Lung (tissue), 12 donors: Measurements from ENCODE around the gene HDAC4. TPM values are rescaled to one million over a fixed set of nuclear protein-coding genes. Genes with fewer than 3 reads are reported as not detected.

Experiments
- ATAC-seq: fragments of 200-7000 bp; cut with Tn5 transposase; one replicate; pipeline ENCODE4 v1.9.1; 2020; ENCODE audit warnings: moderate number of reproducible peaks; ENCODE audit not compliant: insufficient read depth, low FRiP score
- DNase-seq, 3 donors: peaks; one replicate each; pipeline ENCODE4 v3.0.0-alpha.2; 2013 to 2017
- H3K27ac ChIP-seq, 2 donors: one replicate each; pipeline ENCODE4 v1.5.1; 2013; ENCODE audit warnings: mild to moderate bottlenecking in 2 of 2, moderate library complexity in 2 of 2, control low read depth in 1 of 2, inconsistent platforms in 1 of 2, low read depth in 1 of 2, low read length in 1 of 2
- H3K27me3 ChIP-seq, 3 donors: one replicate each; pipeline ENCODE4 v1.5.1; 2013; ENCODE audit warnings: low read length in 2 of 3; ENCODE audit not compliant: control insufficient read depth in 3 of 3, insufficient read depth in 3 of 3
- H3K36me3 ChIP-seq, 4 donors: one replicate each; pipeline ENCODE4 v1.5.1; 2013; ENCODE audit warnings: low read length in 4 of 4, mild to moderate bottlenecking in 1 of 4, moderate library complexity in 1 of 4; ENCODE audit not compliant: control insufficient read depth in 4 of 4, insufficient read depth in 4 of 4
- H3K4me1 ChIP-seq, 5 donors: one replicate each; pipeline ENCODE4 v1.5.1; 2013; ENCODE audit warnings: low read length in 5 of 5, mild to moderate bottlenecking in 2 of 5, moderate library complexity in 1 of 5; ENCODE audit not compliant: control insufficient read depth in 5 of 5, insufficient read depth in 5 of 5
- H3K4me3 ChIP-seq: one replicate; pipeline ENCODE4 v1.5.1; 2013; ENCODE audit warnings: mild to moderate bottlenecking, control low read depth, moderate library complexity
- H3K9ac ChIP-seq, 2 donors: one replicate each; pipeline ENCODE4 v1.5.1; 2013; ENCODE audit warnings: low read length in 2 of 2, control low read depth in 1 of 2; ENCODE audit not compliant: insufficient read depth in 1 of 2
- H3K9me3 ChIP-seq, 4 donors: one replicate each; pipeline ENCODE4 v1.5.1; 2013; ENCODE audit warnings: low read length in 3 of 4, mild to moderate bottlenecking in 1 of 4, moderate library complexity in 1 of 4; ENCODE audit not compliant: control insufficient read depth in 4 of 4, insufficient read depth in 3 of 4
- WGBS, 2 donors: extraction: QIAGEN DNeasy Blood & Tissue Kit; methylation state at CpG; one replicate each; pipeline ENCODE4 v1.1.7; 2013; 5-methylcytosine and 5-hydroxymethylcytosine counted together
- polyA plus RNA-seq, 2 donors: library from polyadenylated mRNA; stranded (reverse); fragments of 200-250 nt; gene quantifications; one replicate each; pipeline ENCODE4 v1.2.1, GENCODE V29; 2013
- total RNA-seq, 2 donors: library from RNA; depleted of rRNA in 1 of 2; stranded (reverse); fragments of >200 nt in 1 of 2; gene quantifications; one replicate each; pipeline ENCODE4 v1.2.1, GENCODE V29; 2014 to 2021
- TF ChIP-seq, protein P1 (sequence below): IDR thresholded peaks from 2 replicates; pipeline ENCODE4 v1.5.1; 2012; ENCODE audit warnings: mild to moderate bottlenecking; ENCODE audit errors: control extremely low read depth, extremely low read depth
- donor health status: control.
- donor health status: control.
- donor health status: Bipolar disorder and iron deficiency.
- donor health status: healthy.
- donor health status: DM: yes; HTN: yes; CAD: no.

HDAC4 gene
- total and polyA plus RNA-seq, 4 donors, result 6.9 to 47.7 (median 20.7) TPM

DNA sequence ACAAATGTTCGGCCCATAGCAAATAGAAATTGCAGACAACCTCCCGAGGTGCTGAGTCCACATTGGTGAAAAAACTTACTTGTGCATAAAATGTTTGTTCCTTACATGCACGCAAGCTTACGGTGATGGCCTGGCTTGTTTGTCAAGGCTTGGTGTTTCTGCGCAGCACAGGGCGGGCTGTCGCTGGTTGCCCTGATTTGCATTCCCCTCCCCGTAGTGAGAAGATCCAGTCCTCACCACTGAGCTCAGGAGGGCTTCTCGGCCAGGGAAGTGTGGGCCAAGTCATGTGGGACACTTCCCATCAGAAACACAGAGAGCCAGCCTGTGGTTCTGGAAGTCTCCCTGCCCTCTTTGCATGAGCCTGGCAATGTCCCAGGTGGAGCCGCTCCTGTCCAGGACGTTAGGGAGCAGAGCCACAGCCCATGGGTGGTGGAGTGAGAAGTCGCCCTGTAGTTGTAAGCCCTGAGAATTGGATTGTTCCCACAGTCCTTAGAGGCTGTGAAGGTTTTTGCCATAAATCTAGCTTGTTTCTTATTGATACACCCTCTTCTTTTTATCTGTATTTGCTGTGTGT lies 400.2 kb downstream of the HDAC4 start:
- Histone ChIP-seq H3K4me1 (peaks cover 0 to 16% (median 7%) of the 10 kb centered on the region in 5 donors), H3K36me3 (no peaks in the 10 kb centered on the region), H3K9me3 (peaks cover 0 to 5% (median 2%) of the 10 kb centered on the region in 4 donors), H3K27me3 (no peaks in the 10 kb centered on the region), H3K9ac (no peak overlapping the region), H3K4me3 (no peak overlapping the region), H3K27ac (no peak overlapping the region)
- no peak for ATAC-seq
- no peak for DNase-seq
- 93 to 95% methylated on average over 12 of the region's 12 CpGs for WGBS, 2 donors
- TF ChIP-seq, protein P1, sequence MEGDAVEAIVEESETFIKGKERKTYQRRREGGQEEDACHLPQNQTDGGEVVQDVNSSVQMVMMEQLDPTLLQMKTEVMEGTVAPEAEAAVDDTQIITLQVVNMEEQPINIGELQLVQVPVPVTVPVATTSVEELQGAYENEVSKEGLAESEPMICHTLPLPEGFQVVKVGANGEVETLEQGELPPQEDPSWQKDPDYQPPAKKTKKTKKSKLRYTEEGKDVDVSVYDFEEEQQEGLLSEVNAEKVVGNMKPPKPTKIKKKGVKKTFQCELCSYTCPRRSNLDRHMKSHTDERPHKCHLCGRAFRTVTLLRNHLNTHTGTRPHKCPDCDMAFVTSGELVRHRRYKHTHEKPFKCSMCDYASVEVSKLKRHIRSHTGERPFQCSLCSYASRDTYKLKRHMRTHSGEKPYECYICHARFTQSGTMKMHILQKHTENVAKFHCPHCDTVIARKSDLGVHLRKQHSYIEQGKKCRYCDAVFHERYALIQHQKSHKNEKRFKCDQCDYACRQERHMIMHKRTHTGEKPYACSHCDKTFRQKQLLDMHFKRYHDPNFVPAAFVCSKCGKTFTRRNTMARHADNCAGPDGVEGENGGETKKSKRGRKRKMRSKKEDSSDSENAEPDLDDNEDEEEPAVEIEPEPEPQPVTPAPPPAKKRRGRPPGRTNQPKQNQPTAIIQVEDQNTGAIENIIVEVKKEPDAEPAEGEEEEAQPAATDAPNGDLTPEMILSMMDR, result no peak

GRCh38 chr2:239000089-239000488 lies 400.7 kb downstream of the HDAC4 start:
- H3K9me3 ChIP-seq, result peaks cover 0 to 5% (median 3%) of the 10 kb centered on the region in 4 donors
- DNase-seq, result no peak
- H3K4me1 ChIP-seq, result peaks cover 0 to 16% (median 7%) of the 10 kb centered on the region in 5 donors
- H3K27ac ChIP-seq, result no peak overlapping the region
- H3K36me3 ChIP-seq, result no peaks in the 10 kb centered on the region
- ATAC-seq, result no peak
- H3K9ac ChIP-seq, result no peak overlapping the region
- no peaks in the 10 kb centered on the region for H3K27me3 ChIP-seq
- 96 to 98% methylated on average over 6 of the region's 6 CpGs for WGBS, 2 donors
- TF ChIP-seq, protein P1, result no peak
- no peak overlapping the region for H3K4me3 ChIP-seq

GRCh38 chr2:238999291-238999741 lies 401.5 kb downstream of the HDAC4 start:
- no peaks in the 10 kb centered on the region for H3K27me3 ChIP-seq
- H3K4me3 ChIP-seq, result no peak overlapping the region
- H3K4me1 ChIP-seq, result peaks cover 0 to 16% (median 7%) of the 10 kb centered on the region in 5 donors
- WGBS, 2 donors, result 72 to 82% methylated on average over 10 of the region's 10 CpGs
- H3K27ac ChIP-seq, result no peak overlapping the region
- TF ChIP-seq, protein P1, result no peak
- H3K9me3 ChIP-seq, result peaks cover 0 to 8% (median 5%) of the 10 kb centered on the region in 4 donors
- DNase-seq (no peak), ATAC-seq (no peak)
- H3K36me3 ChIP-seq, result no peaks in the 10 kb centered on the region
- H3K9ac ChIP-seq, result no peak overlapping the region
